ENCODE data around the gene PVALEF.
A peak's percentile ranks its signal among the peaks of the same experiment; 100 is the strongest.
"Not testable (repeated sequence)": the region's sequence is repeated elsewhere in the genome, so short reads cannot be mapped to it uniquely, and the experiment has no call there.

Gene PVALEF

GRCh38 chr17:81209141-81209540, 43.8 kb downstream of the PVALEF start:
- no peak for DNase-seq (ENCODE audit: extremely low spot score, insufficient read length, low read depth)
- no peak for FAIRE-seq

DNA sequence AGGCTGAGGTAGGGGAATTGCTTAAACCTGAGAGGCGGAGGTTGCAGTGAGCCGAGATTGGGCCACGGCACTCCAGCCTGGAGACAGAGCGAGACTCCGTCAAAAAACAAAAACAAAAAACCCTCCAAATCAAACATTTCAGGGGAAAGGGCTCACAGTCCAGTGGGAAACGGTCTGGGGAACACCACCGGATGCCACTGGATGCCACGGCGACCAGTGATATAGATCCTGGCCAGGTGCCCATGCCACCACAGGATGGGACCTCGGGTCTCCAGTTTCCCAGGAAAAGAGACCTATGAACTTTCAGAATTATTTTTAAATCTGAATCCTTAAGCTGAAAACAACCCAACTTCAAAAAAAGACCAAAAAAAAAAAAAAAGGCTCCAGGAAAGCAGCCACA, 45.2 kb downstream of the PVALEF start:
- FAIRE-seq (no peak), DNase-seq (ENCODE audit: extremely low spot score, insufficient read length, low read depth) (no peak)

DNA sequence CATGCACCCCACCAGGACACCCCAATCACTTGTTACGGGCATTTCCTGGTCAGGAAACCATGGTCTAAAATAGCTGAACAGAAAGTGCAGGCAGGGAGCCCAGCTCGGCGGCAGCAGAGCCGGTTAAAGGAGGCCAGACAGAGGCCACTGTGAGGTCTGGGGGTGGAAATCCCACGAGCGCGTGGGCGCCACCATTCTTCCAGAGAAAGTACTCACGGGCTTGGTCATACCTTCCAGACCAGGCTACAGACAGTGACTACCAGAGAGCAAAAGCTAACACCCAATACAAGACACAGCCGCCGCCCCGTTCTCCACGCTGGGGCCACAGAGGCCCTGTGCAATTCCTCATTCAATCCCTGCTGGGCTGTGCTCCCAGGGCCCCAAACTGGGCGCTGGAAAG, 45.6 kb downstream of the PVALEF start:
- DNase-seq (ENCODE audit: extremely low spot score, insufficient read length, low read depth) (no peak), FAIRE-seq (no peak)

DNA sequence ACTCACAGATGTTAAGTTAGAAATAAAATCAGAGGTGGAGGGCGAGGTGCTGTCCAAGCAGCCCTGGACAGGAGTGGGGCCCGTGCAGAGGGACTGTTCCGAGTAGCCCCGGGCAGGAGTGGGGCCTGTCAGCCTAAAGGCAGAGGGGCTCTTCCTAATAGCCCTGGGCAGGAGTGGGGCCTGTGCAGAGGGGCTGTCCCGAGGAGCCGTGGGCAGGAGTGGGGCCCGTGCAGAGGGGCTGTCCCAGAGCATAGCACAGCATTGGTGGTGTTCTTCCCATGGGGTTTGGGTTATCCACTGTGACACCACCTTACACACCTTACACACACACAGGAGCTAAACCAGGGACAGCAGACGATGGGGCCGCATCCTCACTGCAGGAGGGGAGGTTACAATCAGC, 47.1 kb downstream of the PVALEF start:
- no peak for FAIRE-seq

DNA sequence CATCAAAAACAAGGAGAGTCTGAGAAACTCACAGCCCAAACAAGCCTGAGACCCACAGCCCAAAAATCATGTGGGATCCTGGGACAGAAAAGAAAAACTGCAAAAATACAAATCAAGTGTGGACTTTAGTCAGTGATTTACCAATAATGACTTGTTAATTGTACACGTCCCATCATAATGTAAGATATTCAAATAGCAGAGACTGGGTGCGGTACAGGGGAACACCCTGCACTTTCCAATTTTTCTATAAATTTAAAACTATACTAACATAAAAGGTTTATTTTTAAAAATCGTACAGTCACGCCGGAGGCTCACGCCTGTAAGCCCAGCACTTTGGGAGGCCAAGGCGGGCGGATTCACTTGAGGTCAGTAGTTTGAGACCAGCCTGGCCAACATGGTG, 48.7 kb downstream of the PVALEF start:
- FAIRE-seq (no peak), DNase-seq (ENCODE audit: extremely low spot score, insufficient read length, low read depth) (no peak)

More for the DNA sequence above, 47.1 kb downstream of the PVALEF start:
- DNase-seq (ENCODE audit: extremely low spot score, insufficient read length, low read depth): no peak

DNA sequence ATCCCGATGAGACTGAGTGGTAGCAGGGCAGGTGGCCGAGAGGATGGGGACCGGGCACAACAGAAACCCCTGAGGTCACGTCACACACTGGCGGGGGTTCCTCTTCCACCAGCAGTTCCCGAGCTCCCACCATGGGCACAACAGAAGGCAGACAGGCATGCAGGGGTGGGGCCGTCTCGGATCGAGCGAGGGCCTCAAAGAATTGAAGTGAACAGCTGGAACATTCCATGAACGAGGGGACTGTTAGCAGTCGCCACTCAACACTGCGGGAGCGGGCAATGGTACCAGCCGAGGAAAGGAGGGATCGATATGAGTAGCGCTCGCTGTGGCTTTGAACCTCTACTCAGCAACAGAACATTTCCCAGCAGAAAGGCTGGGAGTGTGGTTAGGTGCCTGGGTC, 52.2 kb downstream of the PVALEF start:
- FAIRE-seq: no peak
- DNase-seq (ENCODE audit: extremely low spot score, insufficient read length, low read depth): no peak

DNA sequence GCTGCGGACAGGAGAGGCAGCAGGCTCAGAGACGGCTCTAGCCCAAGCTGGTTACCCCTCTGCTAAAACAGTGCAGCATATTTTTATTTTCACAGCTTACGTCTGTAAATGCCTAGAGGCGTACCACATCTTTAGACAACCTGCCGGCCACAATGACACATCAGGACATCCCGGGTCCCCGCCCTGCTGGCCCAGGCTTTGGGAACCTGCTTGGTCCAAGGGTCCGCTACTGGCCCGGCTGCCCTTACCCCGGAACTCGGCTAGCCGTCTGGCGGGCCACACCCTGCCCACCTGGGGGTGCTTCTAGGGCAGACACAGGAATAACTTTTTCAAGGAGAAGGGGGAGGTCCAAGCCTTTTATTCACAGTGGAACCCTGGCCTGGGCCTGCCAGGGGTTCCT, 53.2 kb downstream of the PVALEF start:
- DNase-seq (ENCODE audit: extremely low spot score, insufficient read length, low read depth) (no peak), FAIRE-seq (no peak)

DNA sequence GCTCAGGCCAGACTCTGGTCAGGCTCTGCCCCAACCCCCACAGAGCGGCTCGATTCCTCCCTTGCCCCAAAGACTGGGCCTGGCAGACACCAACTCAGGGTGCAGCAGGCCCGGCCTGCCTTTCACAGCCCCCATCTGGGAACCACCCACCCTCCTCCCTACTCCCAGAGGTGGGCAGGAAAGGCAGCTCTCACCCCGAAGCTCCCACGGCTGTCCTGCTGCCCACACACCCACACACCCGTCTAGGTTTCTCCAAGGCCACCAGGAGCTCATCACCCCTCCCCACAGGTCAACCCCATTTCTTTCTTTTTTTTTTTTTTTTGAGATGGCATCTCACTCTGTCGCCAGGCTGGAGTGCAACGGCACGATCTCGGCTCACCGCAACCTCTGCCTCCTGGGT, 53.7 kb downstream of the PVALEF start:
- DNase-seq (ENCODE audit: extremely low spot score, insufficient read length, low read depth) (no peak), FAIRE-seq (no peak)

DNA sequence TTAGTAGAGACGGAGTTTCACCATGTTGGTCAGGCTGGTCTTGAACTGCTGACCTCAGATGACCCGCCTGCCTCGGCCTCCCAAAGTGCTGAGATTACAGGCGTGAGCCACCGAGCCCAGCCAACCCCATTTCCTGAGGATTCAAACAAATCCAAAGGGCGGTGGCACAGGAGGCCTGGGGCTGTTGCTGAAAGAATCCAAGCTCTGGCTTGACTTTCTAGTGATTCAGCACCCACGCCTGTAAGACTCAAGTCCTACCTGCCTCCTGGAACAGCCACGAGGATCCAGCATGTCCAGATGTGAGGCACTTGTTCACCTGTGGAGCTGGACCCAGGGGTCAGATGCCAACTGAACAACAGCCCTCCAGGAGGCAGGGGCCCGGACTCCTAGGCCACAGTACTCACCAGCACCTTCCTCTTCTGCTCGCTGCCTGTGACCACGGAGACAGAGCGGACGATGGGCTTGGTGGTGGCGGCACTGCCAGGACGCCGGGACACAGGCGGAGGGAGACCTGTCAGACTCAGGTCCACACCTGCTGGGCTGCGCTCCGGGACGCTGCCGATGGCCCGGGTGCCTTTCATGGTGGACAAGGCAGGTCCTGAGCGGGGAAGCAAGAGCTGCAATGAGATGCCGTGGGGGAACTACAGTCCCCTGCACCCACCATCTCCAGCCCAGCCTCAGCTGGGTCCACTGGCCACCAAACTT, 54.3 kb downstream of the PVALEF start:
- DNase-seq (ENCODE audit: extremely low spot score, insufficient read length, low read depth): no peak
- FAIRE-seq: no peak

GRCh38 chr17:81221371-81221841, 56.1 kb downstream of the PVALEF start:
- DNase-seq (ENCODE audit: extremely low spot score, insufficient read length, low read depth) (no peak), FAIRE-seq (no peak)

DNA sequence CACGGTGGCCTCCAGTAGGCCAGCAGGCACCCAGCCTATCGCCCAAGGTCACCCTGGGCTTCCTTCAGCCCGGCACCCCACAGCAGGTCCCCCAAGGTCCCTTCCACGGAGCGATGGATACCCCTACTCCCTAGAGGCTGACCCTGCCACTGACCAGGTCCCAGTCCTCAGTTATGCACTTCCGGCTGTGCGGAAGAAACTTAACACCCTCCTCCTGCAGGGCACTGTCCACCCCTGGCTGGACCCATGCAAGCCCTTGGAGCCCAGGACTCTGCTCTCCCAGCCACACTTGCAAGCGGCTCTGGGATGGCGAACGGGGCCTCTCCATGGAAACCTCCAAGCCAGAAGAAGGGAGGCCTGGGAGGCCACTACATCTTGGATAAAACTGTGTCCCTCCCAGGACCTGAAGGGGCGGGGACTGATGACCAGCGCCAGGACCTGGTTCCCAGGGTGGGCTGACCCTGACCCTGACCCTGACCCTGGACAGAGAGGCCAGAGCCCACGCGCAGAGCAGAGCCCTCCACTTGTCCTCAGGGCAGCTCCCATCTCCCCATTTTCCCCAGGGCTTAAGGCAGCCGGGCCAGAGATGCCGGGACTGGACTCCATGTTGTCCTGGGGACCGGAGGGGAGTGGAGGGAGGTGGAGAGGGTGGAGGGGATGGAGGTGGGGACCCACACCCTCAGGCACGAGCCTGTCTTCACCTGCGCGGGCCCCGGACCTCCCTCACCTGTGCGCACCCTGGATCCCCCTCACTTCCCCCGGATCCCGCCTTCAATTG, 56.7 kb downstream of the PVALEF start:
- DNase-seq (ENCODE audit: extremely low spot score, insufficient read length, low read depth): no peak
- FAIRE-seq: no peak

DNA sequence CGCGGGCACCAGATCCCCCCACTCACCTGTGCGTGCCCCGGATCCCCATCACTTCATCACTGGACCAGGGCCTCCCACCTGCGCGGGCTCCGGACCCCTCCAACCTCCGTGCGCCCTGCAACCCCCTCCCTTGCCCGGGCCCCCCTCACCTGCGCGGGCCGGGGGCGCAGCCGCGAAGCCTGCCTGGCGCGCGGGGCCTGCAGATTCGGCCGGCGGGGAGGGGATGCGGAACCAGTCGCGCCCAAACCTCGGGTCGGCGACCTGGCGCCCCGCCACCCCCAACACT, 57.3 kb downstream of the PVALEF start:
- DNase-seq (ENCODE audit: extremely low spot score, insufficient read length, low read depth): no peak
- FAIRE-seq: no peak

DNA sequence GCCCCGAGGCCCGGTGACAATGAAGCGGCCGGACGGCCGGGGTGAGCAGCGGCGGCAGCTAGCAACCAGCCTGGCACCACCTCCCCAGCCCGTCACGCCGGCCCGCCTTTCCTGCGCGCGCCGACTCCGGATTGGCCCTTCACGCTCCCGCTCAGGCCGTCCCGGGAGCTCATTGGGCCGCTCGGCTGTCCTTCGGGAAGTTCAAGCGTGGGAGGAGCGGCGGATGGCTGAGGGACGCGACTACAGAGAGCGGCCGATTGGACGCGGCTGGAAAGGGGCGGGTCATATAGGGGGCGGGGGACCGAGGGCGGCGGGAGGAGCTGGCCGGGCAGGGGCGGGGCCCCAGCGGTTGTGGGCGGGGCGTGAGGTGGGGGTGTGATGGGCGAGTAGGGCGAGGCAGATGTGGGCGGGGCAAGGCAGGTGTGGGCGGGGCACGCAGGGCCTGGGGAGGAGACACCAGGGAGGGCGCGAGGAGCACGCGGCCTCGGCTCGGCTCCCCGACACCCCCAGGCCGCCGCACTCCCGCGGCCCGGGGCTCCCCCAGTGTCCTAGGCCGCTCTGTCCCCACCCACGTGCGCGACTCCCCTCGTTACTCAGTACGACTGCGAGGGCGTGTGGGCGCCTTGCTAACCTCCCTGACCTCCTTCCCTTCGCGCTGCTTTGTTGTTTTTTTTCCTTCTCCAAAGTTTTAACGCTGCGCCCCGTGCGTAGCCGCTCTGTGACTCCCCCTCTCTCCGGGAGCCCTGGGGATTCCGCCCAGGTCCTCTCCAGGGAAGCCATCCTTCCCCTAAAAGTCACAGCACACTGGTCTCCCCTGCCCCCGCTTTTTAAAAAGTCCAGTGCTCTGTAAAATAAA, 57.8 kb downstream of the PVALEF start, which contains the start of gene CEP131:
CEP131 (minus strand) TSS at position 60 of the 856 bp plus-strand sequence. CDS start 2,909 bp downstream, outside the sequence.
- peak; percentile 93 for FAIRE-seq
- peak; percentile 99 for DNase-seq (ENCODE audit: extremely low spot score, insufficient read length, low read depth)

- DNase-seq (ENCODE audit: extremely low spot score, insufficient read length, low read depth) (no peak), FAIRE-seq (no peak)
These were observed 58.4 kb downstream of the PVALEF start for GRCh38 chr17:81223762-81224130.

- not testable (repeated sequence) for DNase-seq (ENCODE audit: extremely low spot score, insufficient read length, low read depth)
- FAIRE-seq: peak; percentile 69
These were observed 62.3 kb downstream of the PVALEF start for GRCh38 chr17:81227630-81228029.

DNA sequence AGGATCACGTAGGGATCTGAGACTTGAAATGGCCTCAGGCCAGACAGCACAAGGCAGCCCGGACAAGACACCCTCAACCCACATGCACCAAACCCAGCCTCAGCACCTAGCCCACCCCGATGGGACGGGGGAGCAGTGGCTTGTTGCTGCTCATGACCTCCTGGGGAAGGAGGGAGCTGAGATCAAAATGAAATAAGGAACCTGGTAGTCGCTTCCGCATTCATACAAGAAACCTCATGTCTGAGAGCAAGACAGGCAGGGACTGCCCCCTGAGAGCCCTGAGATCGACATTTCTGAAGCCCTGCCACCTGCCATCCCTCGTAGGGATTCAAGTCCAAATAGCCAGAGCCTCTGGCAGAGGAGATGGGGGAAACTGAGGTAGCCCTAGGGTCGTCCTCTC, 63.1 kb downstream of the PVALEF start:
- FAIRE-seq (peak; percentile 76), DNase-seq (ENCODE audit: extremely low spot score, insufficient read length, low read depth) (no peak)

DNA sequence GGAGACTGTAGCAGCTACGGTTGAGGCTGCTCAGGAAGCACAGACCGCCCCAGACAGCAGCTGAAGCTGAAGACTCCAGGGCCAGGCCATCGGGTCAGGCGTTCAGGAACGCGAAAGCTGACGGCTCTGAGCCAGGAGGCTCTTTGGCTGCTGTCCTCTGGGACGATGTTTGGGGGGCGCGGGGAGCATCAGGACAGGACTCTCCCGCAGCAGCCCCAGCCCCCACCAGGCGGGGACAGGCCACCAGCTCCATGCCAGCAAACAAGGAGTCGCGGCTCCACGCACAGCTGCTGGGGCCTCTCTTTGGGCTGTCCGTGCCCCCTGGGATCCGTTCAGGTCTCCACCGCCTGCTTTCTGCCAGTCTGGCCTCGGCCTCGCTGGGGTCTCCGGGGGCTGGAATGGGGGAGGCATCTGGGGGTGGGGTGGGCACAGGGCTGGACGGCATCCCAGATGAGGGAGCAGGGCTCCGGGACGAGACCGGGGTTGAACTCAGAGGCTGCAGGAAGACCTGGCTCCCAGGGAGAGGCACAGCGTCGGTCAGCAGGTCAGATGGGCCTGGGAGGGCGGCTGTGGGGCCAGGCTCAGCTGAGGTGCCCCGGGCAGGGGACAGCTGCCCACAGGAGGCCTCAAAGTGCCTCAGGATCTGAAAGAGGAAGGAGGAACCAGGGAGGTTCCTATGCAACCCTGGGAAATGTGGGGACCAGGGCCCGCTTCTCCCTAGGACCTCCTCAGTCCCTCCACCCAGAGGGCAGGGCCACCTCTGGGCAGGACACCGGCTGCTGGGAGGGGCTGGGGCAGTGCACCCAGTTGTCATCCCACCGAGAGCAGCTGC, 63.7 kb downstream of the PVALEF start:
- no peak for FAIRE-seq

GRCh38 chr17:81229666-81229920, 64.3 kb downstream of the PVALEF start:
- FAIRE-seq (no peak), DNase-seq (ENCODE audit: extremely low spot score, insufficient read length, low read depth) (no peak)

More for the DNA sequence above, 63.7 kb downstream of the PVALEF start:
- no peak for DNase-seq (ENCODE audit: extremely low spot score, insufficient read length, low read depth)

GRCh38 chr17:81230043-81230820, 64.9 kb downstream of the PVALEF start:
- no peak for DNase-seq (ENCODE audit: extremely low spot score, insufficient read length, low read depth)
- no peak for FAIRE-seq

All from GM18507 (cell line).